ENCODE results near the gene YIF1A.

DNA sequence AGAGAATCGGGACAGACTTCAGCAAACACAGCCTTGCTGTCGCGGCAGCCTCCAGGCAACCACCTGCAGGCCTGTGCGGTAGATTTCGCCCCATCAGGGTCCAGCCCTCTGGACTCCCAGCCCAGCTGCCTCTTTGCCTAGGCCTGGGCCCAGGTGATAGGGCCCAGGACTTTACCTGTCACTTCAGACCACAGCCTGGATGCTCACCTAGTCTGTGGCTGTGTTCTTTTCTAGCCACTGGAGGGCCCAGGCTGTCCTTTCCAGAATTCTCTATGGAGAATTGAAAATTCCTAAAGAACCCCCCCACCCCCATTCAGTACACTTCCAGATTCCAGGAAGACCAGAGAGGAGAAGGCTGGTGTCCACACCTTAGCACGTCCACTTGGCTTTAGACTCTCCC, 51.1 kb downstream of the YIF1A start:
- TF ChIP-seq, protein P1, sequence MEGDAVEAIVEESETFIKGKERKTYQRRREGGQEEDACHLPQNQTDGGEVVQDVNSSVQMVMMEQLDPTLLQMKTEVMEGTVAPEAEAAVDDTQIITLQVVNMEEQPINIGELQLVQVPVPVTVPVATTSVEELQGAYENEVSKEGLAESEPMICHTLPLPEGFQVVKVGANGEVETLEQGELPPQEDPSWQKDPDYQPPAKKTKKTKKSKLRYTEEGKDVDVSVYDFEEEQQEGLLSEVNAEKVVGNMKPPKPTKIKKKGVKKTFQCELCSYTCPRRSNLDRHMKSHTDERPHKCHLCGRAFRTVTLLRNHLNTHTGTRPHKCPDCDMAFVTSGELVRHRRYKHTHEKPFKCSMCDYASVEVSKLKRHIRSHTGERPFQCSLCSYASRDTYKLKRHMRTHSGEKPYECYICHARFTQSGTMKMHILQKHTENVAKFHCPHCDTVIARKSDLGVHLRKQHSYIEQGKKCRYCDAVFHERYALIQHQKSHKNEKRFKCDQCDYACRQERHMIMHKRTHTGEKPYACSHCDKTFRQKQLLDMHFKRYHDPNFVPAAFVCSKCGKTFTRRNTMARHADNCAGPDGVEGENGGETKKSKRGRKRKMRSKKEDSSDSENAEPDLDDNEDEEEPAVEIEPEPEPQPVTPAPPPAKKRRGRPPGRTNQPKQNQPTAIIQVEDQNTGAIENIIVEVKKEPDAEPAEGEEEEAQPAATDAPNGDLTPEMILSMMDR (tag by site-specific recombination; IDR thresholded peaks at IDR 0.05): no peak
- TF ChIP-seq YY1 (tag by site-specific recombination; IDR thresholded peaks at IDR 0.05) (no peak), ZNF501 (tag by site-specific recombination; IDR thresholded peaks at IDR 0.05) (no peak), ZNF184 (tag by site-specific recombination; IDR thresholded peaks at IDR 0.05) (no peak), ZNF223 (tag by site-specific recombination; IDR thresholded peaks at IDR 0.05) (no peak), ZNF274 (IDR thresholded peaks at IDR 0.05; ENCODE audit: low read length) (no peak), ZNF274 (tag by site-specific recombination; IDR thresholded peaks at IDR 0.05; ENCODE audit: borderline replicate concordance) (no peak), ZNF10 (tag by site-specific recombination; IDR thresholded peaks at IDR 0.05) (no peak)
- TF ChIP-seq, protein P2, sequence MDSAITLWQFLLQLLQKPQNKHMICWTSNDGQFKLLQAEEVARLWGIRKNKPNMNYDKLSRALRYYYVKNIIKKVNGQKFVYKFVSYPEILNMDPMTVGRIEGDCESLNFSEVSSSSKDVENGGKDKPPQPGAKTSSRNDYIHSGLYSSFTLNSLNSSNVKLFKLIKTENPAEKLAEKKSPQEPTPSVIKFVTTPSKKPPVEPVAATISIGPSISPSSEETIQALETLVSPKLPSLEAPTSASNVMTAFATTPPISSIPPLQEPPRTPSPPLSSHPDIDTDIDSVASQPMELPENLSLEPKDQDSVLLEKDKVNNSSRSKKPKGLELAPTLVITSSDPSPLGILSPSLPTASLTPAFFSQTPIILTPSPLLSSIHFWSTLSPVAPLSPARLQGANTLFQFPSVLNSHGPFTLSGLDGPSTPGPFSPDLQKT (IDR thresholded peaks at IDR 0.05; ENCODE audit: borderline replicate concordance, low read depth, low read length): no peak

Data from HEK293 (cell line).